Measurements from ENCODE around the gene TPM4.

Gene TPM4

GRCh38 chr19:16094360-16095070 lies 18.2 kb downstream of the TPM4 start:
- no peak for TF ChIP-seq CTCF (IDR thresholded peaks at IDR 0.05; ENCODE audit: low read length)
- TF ChIP-seq EZH2 (IDR thresholded peaks at IDR 0.05; ENCODE audit: borderline replicate concordance, low read length): no peak
- Histone ChIP-seq H3K9me3 (ENCODE audit: low read length) (no peaks in the 10 kb centered on the region), H3K27ac (ENCODE audit: low read depth, low read length, poor library complexity, severe bottlenecking) (no peak overlapping the region), H3K4me2 (ENCODE audit: low read length) (no peak overlapping the region), H3F3A (ENCODE audit: insufficient read depth, low read length) (no peaks in the 10 kb centered on the region), H3K9me2 (ENCODE audit: low read depth, low read length) (no peaks in the 10 kb centered on the region), H3K27me3 (ENCODE audit: insufficient read depth, low read length) (no peaks in the 10 kb centered on the region), H3K4me3 (ENCODE audit: low read depth, low read length, poor library complexity, severe bottlenecking) (no peak overlapping the region), H3K79me2 (ENCODE audit: insufficient read depth, low read length) (no peaks in the 10 kb centered on the region), H3K36me3 (ENCODE audit: insufficient read depth, low read length) (peaks cover 32% of the 10 kb centered on the region), H3K9ac (ENCODE audit: low read length) (no peak overlapping the region), H2AFZ (ENCODE audit: low read length) (no peak overlapping the region), H3K4me1 (ENCODE audit: insufficient read depth, low read length, severe bottlenecking) (peaks cover 3% of the 10 kb centered on the region), H4K20me1 (ENCODE audit: insufficient read depth, low read length) (no peaks in the 10 kb centered on the region)

GRCh38 chr19:16095071-16095571 lies 18.8 kb downstream of the TPM4 start:
- peaks cover 3% of the 10 kb centered on the region for H3K4me1 ChIP-seq (ENCODE audit: insufficient read depth, low read length, severe bottlenecking)
- no peaks in the 10 kb centered on the region for H3K9me2 ChIP-seq (ENCODE audit: low read depth, low read length)
- no peak overlapping the region for H3K4me3 ChIP-seq (ENCODE audit: low read depth, low read length, poor library complexity, severe bottlenecking)
- no peak overlapping the region for H3K9ac ChIP-seq (ENCODE audit: low read length)
- peaks cover 32% of the 10 kb centered on the region for H3K36me3 ChIP-seq (ENCODE audit: insufficient read depth, low read length)
- H3K4me2 ChIP-seq (ENCODE audit: low read length): no peak overlapping the region
- no peak overlapping the region for H3K27ac ChIP-seq (ENCODE audit: low read depth, low read length, poor library complexity, severe bottlenecking)
- TF ChIP-seq CTCF (IDR thresholded peaks at IDR 0.05; ENCODE audit: low read length): no peak
- TF ChIP-seq EZH2 (IDR thresholded peaks at IDR 0.05; ENCODE audit: borderline replicate concordance, low read length): no peak
- no peaks in the 10 kb centered on the region for H3F3A ChIP-seq (ENCODE audit: insufficient read depth, low read length)
- H2AFZ ChIP-seq (ENCODE audit: low read length): no peak overlapping the region
- H3K79me2 ChIP-seq (ENCODE audit: insufficient read depth, low read length): no peaks in the 10 kb centered on the region
- H3K9me3 ChIP-seq (ENCODE audit: low read length): no peaks in the 10 kb centered on the region
- no peaks in the 10 kb centered on the region for H4K20me1 ChIP-seq (ENCODE audit: insufficient read depth, low read length)
- no peaks in the 10 kb centered on the region for H3K27me3 ChIP-seq (ENCODE audit: insufficient read depth, low read length)

GRCh38 chr19:16096280-16096855 lies 20.1 kb downstream of the TPM4 start:
- Histone ChIP-seq H4K20me1 (ENCODE audit: insufficient read depth, low read length) (no peaks in the 10 kb centered on the region), H3F3A (ENCODE audit: insufficient read depth, low read length) (no peaks in the 10 kb centered on the region)

More at GRCh38 chr19:16096280-16096855, 20.1 kb downstream of the TPM4 start:
- H3K4me2 ChIP-seq (ENCODE audit: low read length): no peak overlapping the region
- no peak overlapping the region for H3K4me3 ChIP-seq (ENCODE audit: low read depth, low read length, poor library complexity, severe bottlenecking)
- H3K9ac ChIP-seq (ENCODE audit: low read length): no peak overlapping the region
- H3K9me2 ChIP-seq (ENCODE audit: low read depth, low read length): no peaks in the 10 kb centered on the region
- no peak overlapping the region for H3K27ac ChIP-seq (ENCODE audit: low read depth, low read length, poor library complexity, severe bottlenecking)
- H3K9me3 ChIP-seq (ENCODE audit: low read length): no peaks in the 10 kb centered on the region
- no peaks in the 10 kb centered on the region for H3K79me2 ChIP-seq (ENCODE audit: insufficient read depth, low read length)
- H2AFZ ChIP-seq (ENCODE audit: low read length): no peak overlapping the region
- no peak for TF ChIP-seq EZH2 (IDR thresholded peaks at IDR 0.05; ENCODE audit: borderline replicate concordance, low read length)
- no peak for TF ChIP-seq CTCF (IDR thresholded peaks at IDR 0.05; ENCODE audit: low read length)
- peaks cover 32% of the 10 kb centered on the region for H3K36me3 ChIP-seq (ENCODE audit: insufficient read depth, low read length)
- H3K4me1 ChIP-seq (ENCODE audit: insufficient read depth, low read length, severe bottlenecking): peaks cover 3% of the 10 kb centered on the region
- H3K27me3 ChIP-seq (ENCODE audit: insufficient read depth, low read length): no peaks in the 10 kb centered on the region

Measured in OCI-LY1 (cell line).